Measurements from ENCODE around the gene TRIM2. TPM values are rescaled to one million over a fixed set of nuclear protein-coding genes. Genes with fewer than 3 reads are reported as not detected.
"Not testable (repeated sequence)": the region's sequence is repeated elsewhere in the genome, so short reads cannot be mapped to it uniquely, and the experiment has no call there.

TRIM2 gene
- total RNA-seq, 3 donors from 2014 or later = 26.7 to 109 (median 52.4) TPM

- no peaks in the 10 kb centered on the region for H3K36me3 ChIP-seq
- no peak overlapping the region for H3K4me3 ChIP-seq
- H3K4me1 ChIP-seq = no peaks in the 10 kb centered on the region
- DNase-seq (ENCODE audit: low spot score in 2 of 2) = no peak
- H3K27me3 ChIP-seq = no peaks in the 10 kb centered on the region
- intact Hi-C loops (cut with DNase I; ENCODE audit: low total_unique reads) = no loop called here
- no peaks in the 10 kb centered on the region for H3K9me3 ChIP-seq
- H3K27ac ChIP-seq = no peak overlapping the region
- TF ChIP-seq POLR2AphosphoS5 (IDR thresholded peaks at IDR 0.05) = no peak
- TF ChIP-seq CTCF (IDR thresholded peaks at IDR 0.05) = no peak
- TF ChIP-seq POLR2A (IDR thresholded peaks at IDR 0.05) = no peak
Observed at GRCh38 chr4:153159728-153160221, 44.5 kb upstream of the TRIM2 start.

GRCh38 chr4:153160821-153161220 is 43.4 kb upstream of the TRIM2 start:
- H3K4me1 ChIP-seq = no peaks in the 10 kb centered on the region
- no peak overlapping the region for H3K27ac ChIP-seq
- no peaks in the 10 kb centered on the region for H3K9me3 ChIP-seq
- TF ChIP-seq POLR2A (IDR thresholded peaks at IDR 0.05) (no peak), CTCF (IDR thresholded peaks at IDR 0.05) (no peak), POLR2AphosphoS5 (IDR thresholded peaks at IDR 0.05) (no peak)
- intact Hi-C loops (cut with DNase I; ENCODE audit: low total_unique reads) = no loop called here
- no peak for DNase-seq (ENCODE audit: low spot score in 2 of 2)
- no peak overlapping the region for H3K4me3 ChIP-seq
- H3K27me3 ChIP-seq = no peaks in the 10 kb centered on the region
- no peaks in the 10 kb centered on the region for H3K36me3 ChIP-seq

GRCh38 chr4:153161226-153161963 is 42.8 kb upstream of the TRIM2 start:
- no peaks in the 10 kb centered on the region for H3K9me3 ChIP-seq

GRCh38 chr4:153165236-153165635 is 39.0 kb upstream of the TRIM2 start:
- H3K36me3 ChIP-seq; H3K27me3 ChIP-seq; H3K4me3 ChIP-seq; intact Hi-C loops (cut with DNase I; ENCODE audit: low total_unique reads); H3K4me1 ChIP-seq; H3K9me3 ChIP-seq; DNase-seq (ENCODE audit: low spot score in 2 of 2): not testable (repeated sequence)
- H3K27ac ChIP-seq = peak overlapping the region in 1 of 2 donors; percentile 84

More at GRCh38 chr4:153161226-153161963, 42.8 kb upstream of the TRIM2 start:
- no peak overlapping the region for H3K27ac ChIP-seq
- intact Hi-C loops (cut with DNase I; ENCODE audit: low total_unique reads) = no loop called here
- no peak for TF ChIP-seq POLR2A (IDR thresholded peaks at IDR 0.05)
- no peak for TF ChIP-seq POLR2AphosphoS5 (IDR thresholded peaks at IDR 0.05)
- TF ChIP-seq CTCF (IDR thresholded peaks at IDR 0.05) = no peak
- no peak overlapping the region for H3K4me3 ChIP-seq
- DNase-seq (ENCODE audit: low spot score in 2 of 2) = no peak
- H3K36me3 ChIP-seq = no peaks in the 10 kb centered on the region
- no peaks in the 10 kb centered on the region for H3K4me1 ChIP-seq
- H3K27me3 ChIP-seq = no peaks in the 10 kb centered on the region

- peak overlapping the region in 2 of 3 donors; percentile 3 to 6 for H3K4me3 ChIP-seq
- H3K27me3 ChIP-seq = no peaks in the 10 kb centered on the region
- intact Hi-C loops (cut with DNase I; ENCODE audit: low total_unique reads) = no loop called here
- no peaks in the 10 kb centered on the region for H3K9me3 ChIP-seq
- H3K36me3 ChIP-seq = no peaks in the 10 kb centered on the region
- H3K27ac ChIP-seq = peak overlapping the region; percentile 84
- DNase-seq (ENCODE audit: low spot score in 2 of 2) = no peak
- TF ChIP-seq CTCF (IDR thresholded peaks at IDR 0.05) = no peak
- no peak for TF ChIP-seq POLR2AphosphoS5 (IDR thresholded peaks at IDR 0.05)
- TF ChIP-seq POLR2A (IDR thresholded peaks at IDR 0.05) = no peak
- no peaks in the 10 kb centered on the region for H3K4me1 ChIP-seq
Observed at GRCh38 chr4:153166716-153167501, 37.3 kb upstream of the TRIM2 start.
